ENCODE data around the gene GARIN1A. TPM values are rescaled to one million over a fixed set of nuclear protein-coding genes. Genes with fewer than 3 reads are reported as not detected.

GARIN1A gene
- total RNA-seq, 1 experiment from 2014 or later = 0.91 TPM

DNA sequence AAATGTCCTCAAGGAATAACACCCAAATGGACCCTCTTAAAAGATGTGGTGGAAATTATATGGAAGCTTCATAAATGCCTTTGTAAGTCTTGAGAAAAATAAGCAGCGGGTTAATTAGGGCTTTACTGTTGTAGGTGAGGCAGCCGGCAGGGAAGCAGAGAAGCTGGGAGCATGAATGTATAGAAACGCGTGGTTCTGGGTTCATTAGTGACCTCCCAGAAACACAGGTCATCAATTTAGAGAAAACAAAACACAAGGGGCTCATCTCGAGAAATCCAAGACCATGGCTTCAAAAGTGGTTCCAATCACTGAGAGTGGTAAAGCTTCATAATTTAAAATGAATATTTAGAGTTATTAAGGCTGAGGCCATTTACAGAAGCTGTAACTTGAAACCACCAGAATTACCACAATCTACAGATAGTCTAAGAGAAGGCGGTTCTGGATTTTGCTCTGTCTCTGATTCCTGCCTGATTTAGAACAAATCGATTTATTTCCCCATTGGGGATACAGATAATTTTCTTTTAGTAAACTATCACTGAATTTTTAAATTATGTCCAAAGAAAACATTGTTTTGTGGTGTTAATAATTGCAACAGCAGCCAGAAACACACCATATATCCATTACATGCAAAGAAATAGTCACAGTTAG lies 20.7 kb downstream of the GARIN1A start:
- ChIA-PET CTCF (no interaction called here), POLR2A (ENCODE audit: unreplicated experiment) (no interaction called here)
- H3K9me2 ChIP-seq (replicated peaks; ENCODE audit: low read length) = no peaks in the 10 kb centered on the region
- no peaks in the 10 kb centered on the region for H3F3A ChIP-seq (ENCODE audit: low read length, unreplicated experiment)
- H3K4me2 ChIP-seq (ENCODE audit: low read length) = no peak overlapping the region
- H2AFZ ChIP-seq (ENCODE audit: low read length) = no peak overlapping the region
- no peak overlapping the region for H3K27ac ChIP-seq (ENCODE audit: low read length)
- H3K79me2 ChIP-seq (ENCODE audit: low read length) = no peaks in the 10 kb centered on the region
- DNase-seq (no peak), ATAC-seq (no peak)
- H3K4me3 ChIP-seq (ENCODE audit: low read length) = no peak overlapping the region
- no peak for TF ChIP-seq CTCF (conservative IDR thresholded peaks at IDR 0.05; ENCODE audit: low read depth, low read length)
- TF ChIP-seq EZH2 (IDR thresholded peaks at IDR 0.05; ENCODE audit: low read length, unreplicated experiment) = no peak
- TF ChIP-seq EZH2phosphoT487 (IDR thresholded peaks at IDR 0.05; ENCODE audit: borderline replicate concordance, low read length) = no peak
- no peaks in the 10 kb centered on the region for H3K36me3 ChIP-seq (ENCODE audit: low read depth, low read length)
- H3K9me3 ChIP-seq (ENCODE audit: low read length) = no peaks in the 10 kb centered on the region
- no peaks in the 10 kb centered on the region for H3K27me3 ChIP-seq (ENCODE audit: low read length)
- no peak overlapping the region for H3K9ac ChIP-seq (ENCODE audit: low read length)
- no TSS peak for BruUV-seq (replicated peaks)
- intact Hi-C loops (cut with micrococcal nuclease) = no loop called here
- no peaks in the 10 kb centered on the region for H4K20me1 ChIP-seq (ENCODE audit: low read length)
- no peaks in the 10 kb centered on the region for H3K4me1 ChIP-seq (ENCODE audit: insufficient read depth, low read length)

- no peak overlapping the region for H2AFZ ChIP-seq (ENCODE audit: low read length)
- POLR2A ChIA-PET (ENCODE audit: unreplicated experiment) = no interaction called here
- no peaks in the 10 kb centered on the region for H4K20me1 ChIP-seq (ENCODE audit: low read length)
- no peak for DNase-seq
- no peak overlapping the region for H3K4me3 ChIP-seq (ENCODE audit: low read length)
- TF ChIP-seq EZH2phosphoT487 (IDR thresholded peaks at IDR 0.05; ENCODE audit: borderline replicate concordance, low read length) (no peak), CTCF (conservative IDR thresholded peaks at IDR 0.05; ENCODE audit: low read depth, low read length) (no peak)
- no peaks in the 10 kb centered on the region for H3K9me3 ChIP-seq (ENCODE audit: low read length)
- CTCF ChIA-PET = no interaction called here
- no peak overlapping the region for H3K27ac ChIP-seq (ENCODE audit: low read length)
- H3K4me2 ChIP-seq (ENCODE audit: low read length) = no peak overlapping the region
- ATAC-seq = no peak
- no peaks in the 10 kb centered on the region for H3K9me2 ChIP-seq (replicated peaks; ENCODE audit: low read length)
- no peaks in the 10 kb centered on the region for H3K79me2 ChIP-seq (ENCODE audit: low read length)
- BruUV-seq (replicated peaks) = no TSS peak
- no peak overlapping the region for H3K9ac ChIP-seq (ENCODE audit: low read length)
- H3K27me3 ChIP-seq (ENCODE audit: low read length) = no peaks in the 10 kb centered on the region
- no peaks in the 10 kb centered on the region for H3F3A ChIP-seq (ENCODE audit: low read length, unreplicated experiment)
- H3K4me1 ChIP-seq (ENCODE audit: insufficient read depth, low read length) = no peaks in the 10 kb centered on the region
- intact Hi-C loops (cut with micrococcal nuclease) = no loop called here
- H3K36me3 ChIP-seq (ENCODE audit: low read depth, low read length) = no peaks in the 10 kb centered on the region
Measured at GRCh38 chr7:128693373-128694015, 21.4 kb downstream of the GARIN1A start.

DNA sequence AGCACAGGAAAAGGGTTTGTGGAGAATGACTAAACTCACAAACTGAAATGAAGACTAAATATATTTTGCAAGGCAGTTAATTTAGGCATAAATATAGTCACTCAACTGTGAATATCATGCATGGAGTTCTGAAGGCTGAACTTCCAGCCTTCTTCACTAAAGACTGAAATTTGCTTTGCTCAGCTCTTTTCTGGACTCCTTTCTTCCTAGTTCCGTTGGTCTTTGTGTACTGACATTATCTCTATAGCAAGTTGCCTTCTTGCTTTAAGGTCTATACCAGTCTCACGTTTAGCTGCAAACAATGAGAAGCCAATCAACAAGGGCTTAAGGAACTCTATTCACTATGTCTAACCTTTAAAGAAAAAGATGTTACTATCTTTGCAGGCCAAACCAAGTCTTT lies 22.6 kb downstream of the GARIN1A start:
- Histone ChIP-seq H2AFZ (ENCODE audit: low read length) (no peak overlapping the region), H4K20me1 (ENCODE audit: low read length) (no peaks in the 10 kb centered on the region), H3K27ac (ENCODE audit: low read length) (no peak overlapping the region), H3K9ac (ENCODE audit: low read length) (no peak overlapping the region), H3K36me3 (ENCODE audit: low read depth, low read length) (no peaks in the 10 kb centered on the region), H3K27me3 (ENCODE audit: low read length) (no peaks in the 10 kb centered on the region), H3K4me2 (ENCODE audit: low read length) (no peak overlapping the region), H3K4me1 (ENCODE audit: insufficient read depth, low read length) (no peaks in the 10 kb centered on the region), H3F3A (ENCODE audit: low read length, unreplicated experiment) (no peaks in the 10 kb centered on the region), H3K9me2 (replicated peaks; ENCODE audit: low read length) (no peaks in the 10 kb centered on the region), H3K79me2 (ENCODE audit: low read length) (no peaks in the 10 kb centered on the region), H3K4me3 (ENCODE audit: low read length) (no peak overlapping the region), H3K9me3 (ENCODE audit: low read length) (no peaks in the 10 kb centered on the region)
- no peak for DNase-seq
- ChIA-PET POLR2A (ENCODE audit: unreplicated experiment) (no interaction called here), CTCF (no interaction called here)
- no TSS peak for BruUV-seq (replicated peaks)
- ATAC-seq = no peak
- TF ChIP-seq CTCF (conservative IDR thresholded peaks at IDR 0.05; ENCODE audit: low read depth, low read length) (no peak), EZH2 (IDR thresholded peaks at IDR 0.05; ENCODE audit: low read length, unreplicated experiment) (no peak), EZH2phosphoT487 (IDR thresholded peaks at IDR 0.05; ENCODE audit: borderline replicate concordance, low read length) (no peak)
- intact Hi-C loops (cut with micrococcal nuclease) = no loop called here

All from PC-3 (cell line).